IPS-NIHi7 (cell line): ENCODE data around the gene L3MBTL1.
"Not testable (repeated sequence)": the region's sequence is repeated elsewhere in the genome, so short reads cannot be mapped to it uniquely, and the experiment has no call there.

ENCODE experiments used
- DNase-seq: peaks from one replicate; pipeline ENCODE4 v3.0.0; 2012; ENCODE audit warnings: mixed read lengths; ENCODE audit errors: extremely low spot score

The L3MBTL1 gene

DNA sequence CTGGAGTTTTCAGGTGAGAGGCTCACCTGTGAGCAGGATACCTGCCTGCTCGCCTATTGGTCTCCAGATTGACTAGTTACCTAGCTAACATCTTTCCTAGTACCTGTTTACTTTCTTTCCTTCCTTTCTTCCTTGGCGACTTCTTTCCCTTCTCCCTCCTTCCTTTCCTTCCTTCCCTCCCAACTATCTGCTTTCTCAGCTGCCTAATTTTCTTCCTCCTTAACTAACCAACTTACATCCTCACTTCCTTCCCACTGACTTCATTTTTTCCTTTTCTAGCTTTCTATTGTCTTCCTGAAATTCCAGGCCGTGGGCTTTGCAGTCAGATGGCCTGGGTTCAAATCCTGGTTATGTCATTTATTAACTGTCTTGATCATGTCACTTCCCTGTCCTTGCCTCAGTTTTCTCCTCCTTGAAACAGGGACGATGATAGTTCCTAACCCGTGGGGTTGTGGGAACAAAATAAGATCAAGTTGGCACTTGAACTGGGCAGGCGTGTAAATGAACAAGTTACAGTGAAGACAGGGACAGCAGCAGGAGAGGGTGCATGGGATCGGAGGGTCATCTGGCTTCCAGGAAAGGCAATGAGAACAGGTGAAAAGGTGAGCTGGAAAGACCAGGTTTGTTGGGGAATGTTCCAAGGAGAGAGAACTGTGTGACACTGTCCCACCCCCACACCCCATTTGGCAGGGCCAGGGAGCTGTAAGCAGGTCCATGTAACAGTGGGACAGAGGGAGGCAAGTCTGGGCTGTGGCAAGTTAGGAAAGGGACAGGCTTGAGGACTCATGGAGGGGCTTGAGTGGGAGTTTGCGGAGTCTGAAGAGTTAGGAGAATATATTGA lies 51.9 kb downstream of the L3MBTL1 start:
- DNase-seq = no peak

- DNase-seq = no peak
These were observed 53.5 kb downstream of the L3MBTL1 start for GRCh38 chr20:43560974-43561373.

DNA sequence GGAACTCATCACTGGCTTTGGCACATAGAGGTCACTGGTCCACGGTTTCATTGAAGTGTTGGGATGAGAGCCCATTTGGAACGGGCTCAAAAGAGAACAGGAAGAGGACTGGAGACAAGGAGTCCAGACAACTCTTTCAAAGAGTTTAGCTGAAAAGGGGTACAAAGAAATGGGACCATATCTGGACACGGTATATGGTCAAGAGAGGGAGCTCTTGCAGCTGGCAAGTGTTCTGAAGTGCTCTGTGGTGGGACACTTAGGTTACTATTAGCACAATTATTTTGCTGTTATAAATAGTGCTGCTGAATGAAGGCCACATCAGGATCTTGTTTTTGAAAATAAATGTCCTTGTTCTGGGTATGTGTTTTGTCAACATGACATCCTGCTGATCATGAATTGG lies 55.9 kb downstream of the L3MBTL1 start:
- no peak for DNase-seq

GRCh38 chr20:43563991-43564390 lies 56.5 kb downstream of the L3MBTL1 start:
- DNase-seq = no peak

DNA sequence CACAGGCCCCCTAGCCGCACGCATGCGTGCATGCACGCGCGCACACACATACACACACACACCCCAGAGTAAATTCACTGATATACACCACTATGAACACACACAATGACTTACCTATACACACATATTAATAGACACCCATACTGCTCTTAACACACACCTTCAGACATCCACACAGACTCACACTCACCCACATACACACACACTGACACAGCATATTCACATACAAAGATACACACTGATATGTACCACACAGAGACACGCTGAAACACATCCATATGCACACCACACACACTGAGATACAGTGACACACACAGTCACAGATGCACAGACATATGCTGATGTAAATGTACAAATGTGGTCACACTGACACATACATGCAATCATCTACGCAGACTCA lies 57.0 kb downstream of the L3MBTL1 start:
- DNase-seq = no peak

GRCh38 chr20:43564993-43565757 lies 57.7 kb downstream of the L3MBTL1 start:
- no peak for DNase-seq

- no peak for DNase-seq
These were observed 58.2 kb downstream of the L3MBTL1 start for GRCh38 chr20:43565758-43566104.

GRCh38 chr20:43567477-43567876 lies 60.0 kb downstream of the L3MBTL1 start:
- DNase-seq = no peak

- no peak for DNase-seq
These were observed 61.2 kb downstream of the L3MBTL1 start for GRCh38 chr20:43568706-43569105.

- DNase-seq = no peak
These were observed 61.8 kb downstream of the L3MBTL1 start for GRCh38 chr20:43569282-43569681.

DNA sequence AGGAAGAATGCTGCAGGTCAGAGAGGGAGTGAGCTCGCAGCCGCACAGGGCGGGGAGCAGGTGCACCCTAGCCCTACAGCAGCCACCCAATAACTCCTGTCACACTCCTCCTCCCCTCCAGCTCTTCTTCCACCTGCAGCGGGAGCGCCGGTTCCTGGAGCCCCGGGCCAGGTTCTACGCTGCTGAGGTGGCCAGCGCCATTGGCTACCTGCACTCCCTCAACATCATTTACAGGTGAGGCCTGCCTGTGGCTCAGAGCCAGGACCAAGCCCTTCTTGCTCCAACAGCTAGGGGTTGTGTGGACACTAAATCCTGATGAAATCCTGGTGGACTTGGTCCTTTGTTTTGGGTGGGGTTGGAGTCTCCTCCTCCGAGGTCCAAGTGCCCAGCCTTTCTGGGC lies 63.0 kb downstream of the L3MBTL1 start:
- DNase-seq = no peak

GRCh38 chr20:43571310-43571709 lies 63.8 kb downstream of the L3MBTL1 start:
- no peak for DNase-seq

DNA sequence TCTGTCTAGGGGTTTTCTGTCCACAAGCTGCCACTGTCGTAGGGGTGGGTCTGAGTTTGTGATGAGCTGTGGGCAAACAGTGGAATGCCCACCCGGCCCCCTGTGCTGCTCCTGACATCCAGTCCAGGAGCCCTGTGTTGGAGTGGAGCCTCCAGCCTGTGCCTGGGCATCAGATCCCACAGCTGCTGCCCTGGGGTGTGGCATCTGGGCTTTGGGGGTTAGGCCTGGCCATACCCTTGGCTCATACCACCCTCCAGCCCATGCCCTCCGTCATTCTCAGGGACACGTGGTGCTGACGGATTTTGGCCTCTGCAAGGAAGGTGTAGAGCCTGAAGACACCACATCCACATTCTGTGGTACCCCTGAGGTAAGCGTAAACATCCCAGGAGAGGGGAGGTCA lies 64.3 kb downstream of the L3MBTL1 start:
- DNase-seq = no peak

DNA sequence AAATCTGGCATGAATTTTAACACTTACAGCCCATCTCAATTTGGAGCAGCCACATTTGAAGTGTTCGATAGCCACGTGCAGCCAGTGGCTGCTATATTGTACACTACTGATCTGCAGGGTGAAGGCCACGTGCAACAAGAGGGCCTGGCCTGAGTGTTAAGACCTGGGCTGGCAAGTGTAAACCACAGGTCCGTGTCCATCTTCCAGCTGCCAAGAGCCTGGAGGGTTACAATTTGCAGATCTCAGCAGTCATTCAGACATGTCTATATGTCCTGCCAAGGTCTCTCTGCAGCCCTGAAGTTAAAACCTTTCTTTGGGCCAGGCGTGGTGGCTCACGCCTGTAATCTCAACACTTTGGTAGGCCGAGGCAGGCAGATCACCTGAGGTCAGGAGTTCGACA lies 65.4 kb downstream of the L3MBTL1 start:
- no peak for DNase-seq

GRCh38 chr20:43576108-43576507 lies 68.6 kb downstream of the L3MBTL1 start:
- peak; percentile 4 for DNase-seq

- DNase-seq = peak; percentile 2
These were observed 72.6 kb downstream of the L3MBTL1 start for GRCh38 chr20:43579861-43580793.

DNA sequence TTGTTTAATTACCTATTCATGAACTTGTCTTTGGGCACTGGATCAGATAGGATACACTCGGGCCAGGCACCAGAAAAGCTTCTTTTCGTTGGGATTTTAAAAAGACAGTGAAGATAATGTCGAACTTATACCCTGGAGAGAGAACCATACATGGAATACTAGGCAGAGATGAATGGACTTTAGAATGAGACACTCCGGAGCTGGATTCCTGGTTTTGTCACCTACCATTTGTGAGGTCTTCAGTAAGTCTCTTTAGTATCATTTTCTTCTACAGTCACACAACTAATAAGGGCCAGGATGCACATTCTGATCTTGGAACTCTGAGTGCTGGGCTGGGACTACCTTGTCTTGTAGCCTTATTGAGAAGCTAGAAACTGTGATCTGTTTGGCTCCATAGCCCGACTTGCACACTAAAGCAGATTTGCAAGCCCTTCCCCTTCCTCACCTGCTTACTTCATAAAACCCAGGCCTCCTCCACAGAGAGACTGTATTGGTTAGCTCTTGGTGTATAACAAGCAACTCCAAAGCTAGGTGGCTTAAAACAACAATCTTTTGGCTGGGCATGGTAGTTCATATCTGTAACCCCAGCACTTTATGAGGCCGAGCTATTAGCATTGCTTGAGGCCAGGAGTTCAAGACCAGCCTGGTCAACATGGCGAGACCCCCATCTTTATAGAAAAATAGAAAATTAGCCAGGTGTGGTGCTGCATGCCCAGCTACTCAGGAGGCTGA lies 75.8 kb downstream of the L3MBTL1 start:
- DNase-seq = no peak

DNA sequence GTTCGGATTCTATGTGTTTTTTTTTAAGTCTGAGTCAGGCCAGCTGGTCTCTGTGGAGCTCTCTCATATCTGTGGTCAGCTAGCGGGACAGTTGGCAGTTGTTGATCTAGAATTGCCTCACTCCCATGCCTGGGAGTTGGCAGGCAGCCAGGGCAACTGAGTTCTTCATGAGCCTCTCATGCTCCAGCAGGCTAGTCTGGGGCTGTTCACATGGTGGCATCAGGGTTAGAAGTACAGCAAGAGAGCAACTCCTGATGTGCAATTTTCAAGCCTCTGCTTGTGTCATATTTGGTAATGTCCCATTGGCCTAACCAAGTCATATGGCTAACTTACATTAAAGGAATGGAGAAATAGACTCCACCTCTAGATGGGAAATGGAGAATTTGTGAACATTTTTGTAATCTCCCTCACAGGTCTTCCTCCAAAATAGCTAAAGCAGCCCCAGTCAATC lies 76.5 kb downstream of the L3MBTL1 start:
- DNase-seq = no peak

GRCh38 chr20:43584448-43585136 lies 77.1 kb downstream of the L3MBTL1 start:
- peak; percentile 9 for DNase-seq

DNA sequence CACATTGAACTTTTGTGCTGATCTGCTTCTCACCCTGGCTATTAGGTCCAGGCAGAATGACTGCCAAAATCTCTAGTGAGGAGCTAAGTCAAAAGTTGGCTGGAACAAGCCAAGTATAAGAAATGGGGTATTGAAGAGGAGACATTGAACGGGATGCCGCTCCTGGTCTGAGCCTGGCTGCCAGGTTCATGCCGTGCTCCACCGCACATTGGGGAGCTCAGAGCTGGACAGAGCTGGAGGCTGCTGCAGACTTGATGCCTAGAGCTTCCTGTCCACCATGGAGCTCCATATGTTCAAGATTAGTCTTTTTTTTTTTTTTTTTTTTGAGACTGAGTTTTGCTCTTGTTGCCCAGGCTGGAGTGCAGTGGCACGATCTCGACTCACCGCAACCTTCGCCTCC lies 79.1 kb downstream of the L3MBTL1 start:
- no peak for DNase-seq

DNA sequence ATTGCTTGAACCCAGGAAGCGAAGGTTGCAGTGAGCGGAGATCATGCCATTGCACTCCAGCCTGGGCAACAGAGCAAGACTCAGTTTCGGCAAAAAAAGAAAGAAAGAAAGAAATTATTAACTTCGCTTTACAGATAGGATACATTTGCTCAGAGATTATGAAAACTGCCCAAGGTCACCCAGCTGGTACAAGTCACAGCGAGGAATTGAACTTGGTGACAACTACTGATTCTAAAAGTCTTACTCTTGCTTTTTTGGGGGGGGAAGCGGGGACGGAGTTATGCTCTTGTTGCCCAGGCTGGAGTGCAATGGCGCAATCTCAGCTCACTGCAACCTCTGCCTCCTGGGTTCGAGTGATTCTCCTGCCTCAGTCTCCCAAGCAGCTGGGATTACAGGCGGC lies 81.0 kb downstream of the L3MBTL1 start:
- DNase-seq = not testable (repeated sequence)
